IMR-90 (cell line): Measurements from ENCODE around the gene TMEM59. TPM values are rescaled to one million over a fixed set of nuclear protein-coding genes. Genes with fewer than 3 reads are reported as not detected.
A peak's percentile ranks its signal among the peaks of the same experiment; 100 is the strongest.

Experiments used
- ATAC-seq: fragments of 200-7000 bp; cut with Tn5 transposase; 2 replicates; pipeline ENCODE4 v1.9.1; 2020; ENCODE audit warnings: low read depth, mild to moderate bottlenecking, moderate library complexity
- BruUV-seq: library from RNA; stranded (reverse); fragments of 400-500 nt; replicated peaks from 2 replicates; lab custom pipeline; 2021; lab: Mats Ljungman, UMichigan
- CTCF ChIA-PET: fragments of 300-600 bp; formaldehyde crosslinking; extraction: SDS; loops from one replicate; lab custom pipeline; 2021; ENCODE audit warnings: antibody characterized with exemption; lab: Yijun Ruan, JAX
- POLR2A ChIA-PET: fragments of 300-600 bp; sonication (Branson Sonifier 250); formaldehyde crosslinking; loops from one replicate; lab custom pipeline; 2022; ENCODE audit warnings: antibody characterized with exemption; ENCODE audit not compliant: unreplicated experiment; lab: Charles Lee
- DNase-seq: peaks from one replicate; pipeline ENCODE4 v3.0.0; 2013
- H2AFZ ChIP-seq: replicated peaks from 2 replicates; pipeline ENCODE3; 2013; ENCODE audit warnings: low read length, mild to moderate bottlenecking; ENCODE audit not compliant: poor library complexity
- H2AK5ac ChIP-seq: 2 replicates; pipeline ENCODE4 v1.6.1; 2013; ENCODE audit warnings: low read depth, low read length, inconsistent platforms
- H2AK9ac ChIP-seq: replicated peaks from 2 replicates; pipeline ENCODE3; 2013; ENCODE audit warnings: mild to moderate bottlenecking, low read depth, low read length, moderate library complexity; ENCODE audit not compliant: poor library complexity
- H2BK120ac ChIP-seq: 2 replicates; pipeline ENCODE4 v1.6.1; 2013; ENCODE audit warnings: low read depth, low read length, inconsistent platforms
- H2BK15ac ChIP-seq: 3 replicates; pipeline ENCODE4 v1.6.1; 2013; ENCODE audit warnings: low read depth, low read length, inconsistent platforms
- H2BK20ac ChIP-seq: 2 replicates; pipeline ENCODE4 v1.6.1; 2013; ENCODE audit warnings: low read depth, mild to moderate bottlenecking, inconsistent platforms, low read length, moderate library complexity
- H2BK5ac ChIP-seq: 2 replicates; pipeline ENCODE4 v1.6.1; 2013; ENCODE audit warnings: mild to moderate bottlenecking, low read depth, low read length, inconsistent platforms; ENCODE audit not compliant: poor library complexity, severe bottlenecking
- H3K14ac ChIP-seq: replicated peaks from 2 replicates; pipeline ENCODE4 v1.6.1; 2013; ENCODE audit warnings: low read depth, low read length, inconsistent platforms
- H3K18ac ChIP-seq: 2 replicates; pipeline ENCODE4 v1.6.1; 2013; ENCODE audit warnings: low read depth, low read length, control low read depth
- H3K23ac ChIP-seq: 2 replicates; pipeline ENCODE4 v1.6.1; 2013; ENCODE audit warnings: low read depth, low read length, inconsistent platforms
- H3K27ac ChIP-seq: 2 replicates; pipeline ENCODE4 v1.5.1; 2013; ENCODE audit warnings: mild to moderate bottlenecking, control low read depth, low read length; ENCODE audit not compliant: insufficient read depth
- H3K27me3 ChIP-seq: 2 replicates; pipeline ENCODE4 v1.6.1; 2013; ENCODE audit warnings: low read length; ENCODE audit not compliant: control insufficient read depth, insufficient read depth
- H3K36me3 ChIP-seq: 2 replicates; pipeline ENCODE4 v1.6.1; 2013; ENCODE audit warnings: low read length, mixed read lengths; ENCODE audit not compliant: control insufficient read depth, insufficient read depth
- H3K4ac ChIP-seq: 2 replicates; pipeline ENCODE4 v1.6.1; 2013; ENCODE audit warnings: low read depth, low read length, inconsistent platforms
- H3K4me1 ChIP-seq: 2 replicates; pipeline ENCODE4 v1.6.1; 2013; ENCODE audit warnings: low read length, mixed read lengths; ENCODE audit not compliant: control insufficient read depth, insufficient read depth
- H3K4me2 ChIP-seq: 2 replicates; pipeline ENCODE4 v1.6.1; 2013; ENCODE audit warnings: low read depth, mild to moderate bottlenecking, control low read depth, low read length, moderate library complexity
- H3K4me3 ChIP-seq: 2 replicates; pipeline ENCODE4 v1.5.1; 2013; ENCODE audit warnings: low read depth, mild to moderate bottlenecking, control low read depth, low read length, moderate library complexity; ENCODE audit not compliant: insufficient read depth
- H3K56ac ChIP-seq: 2 replicates; pipeline ENCODE4 v1.6.1; 2013; ENCODE audit warnings: low read length, inconsistent platforms; ENCODE audit not compliant: insufficient read depth; ENCODE audit errors: extremely low read depth
- H3K79me1 ChIP-seq, 2 experiments: 2 replicates each; pipeline ENCODE4 v1.6.1; 2013; ENCODE audit warnings: low read length in 2 of 2, inconsistent platforms in 1 of 2, low read depth in 1 of 2
- H3K9ac ChIP-seq: 2 replicates; pipeline ENCODE4 v1.6.1; 2013; ENCODE audit warnings: low read depth, low read length, control low read depth
- H3K9me1 ChIP-seq: 2 replicates; pipeline ENCODE4 v1.6.1; 2013; ENCODE audit warnings: low read length, inconsistent platforms; ENCODE audit not compliant: insufficient read depth
- H3K9me3 ChIP-seq: 2 replicates; pipeline ENCODE4 v1.6.1; 2013; ENCODE audit warnings: low read length; ENCODE audit not compliant: control insufficient read depth, insufficient read depth
- H4K20me1 ChIP-seq: 2 replicates; pipeline ENCODE4 v1.6.1; 2013; ENCODE audit warnings: low read length, inconsistent platforms; ENCODE audit not compliant: insufficient read depth
- H4K5ac ChIP-seq: 2 replicates; pipeline ENCODE4 v1.6.1; 2013; ENCODE audit warnings: mild to moderate bottlenecking, low read depth, low read length, control low read depth
- H4K8ac ChIP-seq, 2 experiments: 2 replicates each; pipeline ENCODE4 v1.6.1; 2013; ENCODE audit warnings: low read depth in 2 of 2, low read length in 2 of 2, control low read depth in 1 of 2, inconsistent platforms in 1 of 2
- H4K91ac ChIP-seq: 2 replicates; pipeline ENCODE4 v1.6.1; 2013; ENCODE audit warnings: low read depth, low read length, inconsistent platforms; ENCODE audit not compliant: insufficient read depth
- BHLHE40 ChIP-seq: fragments of 150-350 bp; IDR thresholded peaks from 2 replicates; pipeline ENCODE4 v1.6.1; 2016; ENCODE audit warnings: mild to moderate bottlenecking, low read depth, low read length
- CEBPB ChIP-seq: IDR thresholded peaks from 2 replicates; pipeline ENCODE4 v1.6.1; 2012; ENCODE audit warnings: low read depth, low read length, improper control_type of control experiment
- CHD1 ChIP-seq: IDR thresholded peaks from 2 replicates; pipeline ENCODE4 v1.6.1; 2012; ENCODE audit warnings: low read depth, low read length, improper control_type of control experiment
- FOS ChIP-seq: fragments of 150-350 bp; IDR thresholded peaks from 2 replicates; pipeline ENCODE4 v1.6.1; 2016; ENCODE audit warnings: low read depth, low read length
- NFE2L2 ChIP-seq: fragments of 150-350 bp; IDR thresholded peaks from 2 replicates; pipeline ENCODE4 v1.6.1; 2016; ENCODE audit warnings: low read depth, mild to moderate bottlenecking, low read length
- RAD21 ChIP-seq: IDR thresholded peaks from 2 replicates; pipeline ENCODE4 v1.6.1; 2012; ENCODE audit warnings: low read length, improper control_type of control experiment
- RFX5 ChIP-seq: IDR thresholded peaks from 2 replicates; pipeline ENCODE4 v1.8.0; 2012; ENCODE audit warnings: low read depth, mild to moderate bottlenecking, low read length, moderate library complexity
- SMC3 ChIP-seq: fragments of 150-350 bp; IDR thresholded peaks from 2 replicates; pipeline ENCODE4 v1.6.1; 2016; ENCODE audit warnings: low read depth, mild to moderate bottlenecking, antibody characterized with exemption, low read length, moderate library complexity
- WGBS, 2 experiments: methylation state at CpG; one replicate each; pipeline versions ENCODE4 v1.1.5 to v1.1.7; 2013; ENCODE audit warnings: missing lambda C conversion rate in 2 of 2; ENCODE audit not compliant: insufficient read length in 1 of 2; ENCODE audit errors: extremely low coverage in 2 of 2; 5-methylcytosine and 5-hydroxymethylcytosine counted together
- dilution Hi-C: fragments of 300-500 bp; cut with HindIII; formaldehyde crosslinking; loops from one replicate; pipeline ENCODE4 v1.14.3; 2018; ENCODE audit warnings: low sequenced_read_pairs; ENCODE audit not compliant: unreplicated experiment
- in situ Hi-C: fragments of 300-500 bp; cut with MboI; formaldehyde crosslinking; loops from 3 replicates; pipeline ENCODE4 v1.14.3; 2019; ENCODE audit warnings: low sequenced_read_pairs, inconsistent platforms, mixed read lengths
- intact Hi-C: fragments of 100-400 bp; cut with micrococcal nuclease; formaldehyde crosslinking; loops from 2 replicates; pipeline ENCODE4 v1.10.0; 2022
- polyA plus RNA-seq, 3 experiments: library from polyadenylated mRNA; depleted of rRNA; stranded (reverse); fragments of >200 nt; gene quantifications; 2 replicates each; pipeline ENCODE4 v1.2.3, GENCODE V29; 2012; ENCODE audit warnings: low replicate concordance in 1 of 3
- total RNA-seq: library from RNA; depleted of rRNA; stranded (reverse); fragments of >200 nt; gene quantifications from 2 replicates; pipeline ENCODE4 v1.2.3, GENCODE V29; 2012
- TF ChIP-seq, protein P1 (sequence below): conservative IDR thresholded peaks from 2 replicates; pipeline ENCODE4 v1.5.1; 2012; ENCODE audit warnings: mild to moderate bottlenecking, low read depth, low read length, improper control_type of control experiment

Gene TMEM59
- total and polyA plus RNA-seq, 2 of the 4 experiments (the other 2 are of a cell fraction), result 239 to 241 TPM

DNA sequence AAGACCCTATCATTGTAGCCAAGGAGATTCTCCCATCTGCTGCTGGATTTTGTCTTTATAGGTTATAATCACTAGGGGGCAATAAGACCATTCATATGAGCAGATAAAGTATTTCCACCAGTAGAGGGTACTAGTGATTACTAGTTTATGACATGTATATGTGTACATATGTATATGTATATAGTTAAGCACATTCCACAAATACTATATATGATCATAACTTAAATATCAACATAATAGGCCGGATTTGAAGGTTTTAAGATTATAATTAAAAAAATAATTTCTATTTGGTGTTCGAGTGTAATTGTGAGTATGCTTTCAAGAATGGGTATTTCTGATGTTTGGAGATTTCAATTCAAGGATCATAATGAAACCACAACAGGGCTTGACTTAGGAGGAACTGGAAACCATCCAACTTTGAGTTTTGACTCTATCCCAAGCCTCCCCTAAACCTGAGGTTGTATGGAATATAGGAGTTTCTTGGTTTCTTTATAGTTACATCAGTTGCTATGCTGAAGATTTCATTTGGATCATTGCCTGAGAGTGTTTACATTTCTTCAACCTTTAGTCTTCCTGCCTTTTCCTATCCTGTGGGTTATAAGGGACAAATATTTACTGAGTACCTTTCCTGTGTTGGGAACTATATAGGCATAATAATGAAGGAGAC, 17.3 kb upstream of the TMEM59 start:
- Histone ChIP-seq H3K27me3 (no peaks in the 10 kb centered on the region), H2BK15ac (no peak overlapping the region), H3K4ac (no peak overlapping the region), H4K5ac (no peak overlapping the region), H3K9me3 (no peaks in the 10 kb centered on the region), H3K18ac (no peak overlapping the region), H3K27ac (no peak overlapping the region), H3K36me3 (no peaks in the 10 kb centered on the region), H4K20me1 (no peaks in the 10 kb centered on the region), H3K79me1 (no peaks in the 10 kb centered on the region), H2BK20ac (0 out of 2 replicates have a peak overlapping the region, but pooled peaks have one; percentile 37), H3K23ac (no peak overlapping the region), H3K4me3 (no peak overlapping the region), H2BK120ac (no peak overlapping the region), H3K14ac (0 out of 2 replicates have a peak overlapping the region, but pooled peaks have one; percentile 18), H3K56ac (no peak overlapping the region), H2AFZ (no peak overlapping the region), H3K9ac (no peak overlapping the region), H3K4me1 (peaks cover 3% of the 10 kb centered on the region; the same call in 1 of the 2 replicates), H3K9me1 (no peaks in the 10 kb centered on the region), H2AK9ac (no peak overlapping the region), H4K91ac (no peak overlapping the region), H2BK5ac (no peak overlapping the region), H4K8ac (no peak overlapping the region), H3K4me2 (peak overlapping the region; percentile 29; the same call in 1 of the 2 replicates), H2AK5ac (no peak overlapping the region)
- WGBS, 2 experiments, result no CpG with 5 or more reads among the region's 2 CpGs
- BruUV-seq, result no TSS peak
- in situ Hi-C loops, result loop anchor here (25.0 kb wide), 1 partner anchor 208 kb away; no protein-coding TSS in a partner anchor
- ChIA-PET POLR2A (no interaction called here), CTCF (interaction anchor here (0.8 to 1.4 kb wide), 3 partner anchors 9 to 17 kb away, joined by 3 read pairs; no protein-coding TSS in a partner anchor)
- ATAC-seq (peak; percentile 97), DNase-seq (peak; percentile 67)
- intact Hi-C loops, result loop anchor here (1.0 to 10.0 kb wide), 4 partner anchors 130 to 744 kb away; partner anchors contain the start of genes CYB5RL, MRPL37 and SSBP3
- peak; percentile 81 for TF ChIP-seq SMC3
- no peak for TF ChIP-seq FOS
- no peak for TF ChIP-seq NFE2L2
- TF ChIP-seq BHLHE40, result no peak
- no peak for TF ChIP-seq CHD1
- no peak for TF ChIP-seq CEBPB
- TF ChIP-seq RFX5, result no peak
- peak; percentile 88 for TF ChIP-seq RAD21
- TF ChIP-seq, protein P1, sequence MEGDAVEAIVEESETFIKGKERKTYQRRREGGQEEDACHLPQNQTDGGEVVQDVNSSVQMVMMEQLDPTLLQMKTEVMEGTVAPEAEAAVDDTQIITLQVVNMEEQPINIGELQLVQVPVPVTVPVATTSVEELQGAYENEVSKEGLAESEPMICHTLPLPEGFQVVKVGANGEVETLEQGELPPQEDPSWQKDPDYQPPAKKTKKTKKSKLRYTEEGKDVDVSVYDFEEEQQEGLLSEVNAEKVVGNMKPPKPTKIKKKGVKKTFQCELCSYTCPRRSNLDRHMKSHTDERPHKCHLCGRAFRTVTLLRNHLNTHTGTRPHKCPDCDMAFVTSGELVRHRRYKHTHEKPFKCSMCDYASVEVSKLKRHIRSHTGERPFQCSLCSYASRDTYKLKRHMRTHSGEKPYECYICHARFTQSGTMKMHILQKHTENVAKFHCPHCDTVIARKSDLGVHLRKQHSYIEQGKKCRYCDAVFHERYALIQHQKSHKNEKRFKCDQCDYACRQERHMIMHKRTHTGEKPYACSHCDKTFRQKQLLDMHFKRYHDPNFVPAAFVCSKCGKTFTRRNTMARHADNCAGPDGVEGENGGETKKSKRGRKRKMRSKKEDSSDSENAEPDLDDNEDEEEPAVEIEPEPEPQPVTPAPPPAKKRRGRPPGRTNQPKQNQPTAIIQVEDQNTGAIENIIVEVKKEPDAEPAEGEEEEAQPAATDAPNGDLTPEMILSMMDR, result peak; percentile 99
- dilution Hi-C loops, result no loop called here
